PC-9 (cell line): Measurements from ENCODE around the gene IDH2. TPM values are rescaled to one million over a fixed set of nuclear protein-coding genes. Genes with fewer than 3 reads are reported as not detected.
A peak's percentile ranks its signal among the peaks of the same experiment; 100 is the strongest.

Experiments used
- BruUV-seq: library from RNA; stranded (reverse); fragments of 400-500 nt; replicated peaks from 2 replicates; lab custom pipeline; 2021; lab: Mats Ljungman, UMichigan
- CTCF ChIA-PET: fragments of 300-600 bp; sonication (Branson Sonifier 250); formaldehyde crosslinking; loops from one replicate; lab custom pipeline; 2022; ENCODE audit warnings: antibody characterized with exemption; lab: Charles Lee
- POLR2A ChIA-PET: fragments of 300-600 bp; sonication (Branson Sonifier 250); formaldehyde crosslinking; loops from one replicate; lab custom pipeline; 2022; ENCODE audit warnings: antibody characterized with exemption; ENCODE audit not compliant: unreplicated experiment; lab: Charles Lee
- DNase-seq, 2 experiments: peaks; one replicate each; pipeline versions ENCODE4 v3.0.0 to v3.0.0-alpha.2; 2015 to 2022; ENCODE audit warnings: mixed read lengths in 1 of 2
- H2AFZ ChIP-seq: fragments of 200-600 bp; sonication (generic); 2 replicates; pipeline ENCODE4 v1.8.1; 2017; ENCODE audit warnings: antibody characterized with exemption
- H3F3A ChIP-seq: fragments of 200-600 bp; sonication (generic); 2 replicates; pipeline ENCODE4 v1.8.1; 2017; ENCODE audit warnings: antibody characterized with exemption, mild to moderate bottlenecking, low read depth; ENCODE audit not compliant: insufficient read depth
- H3K27ac ChIP-seq: fragments of 200-600 bp; sonication (generic); 2 replicates; pipeline ENCODE4 v1.6.1; 2016; ENCODE audit warnings: mixed run types
- H3K27me3 ChIP-seq: fragments of 200-600 bp; sonication (generic); 2 replicates; pipeline ENCODE4 v1.6.1; 2016; ENCODE audit warnings: low read depth, mixed run types; ENCODE audit not compliant: insufficient read depth
- H3K36me3 ChIP-seq: fragments of 200-600 bp; sonication (generic); 2 replicates; pipeline ENCODE4 v1.6.1; 2016; ENCODE audit warnings: low read depth, mixed run types
- H3K4me1 ChIP-seq: fragments of 200-600 bp; sonication (generic); replicated peaks from 2 replicates; pipeline ENCODE4 v1.6.1; 2016; ENCODE audit warnings: mixed run types; ENCODE audit not compliant: insufficient read depth
- H3K4me2 ChIP-seq: fragments of 200-600 bp; sonication (generic); 2 replicates; pipeline ENCODE4 v1.6.1; 2017; ENCODE audit warnings: mixed run types
- H3K4me3 ChIP-seq: fragments of 200-600 bp; sonication (generic); 2 replicates; pipeline ENCODE4 v1.6.1; 2016; ENCODE audit warnings: mixed run types
- H3K79me2 ChIP-seq: fragments of 200-600 bp; sonication (generic); 2 replicates; pipeline ENCODE4 v1.6.1; 2017; ENCODE audit warnings: low read depth, mixed run types
- H3K9me2 ChIP-seq: fragments of 200-600 bp; sonication (generic); 2 replicates; pipeline ENCODE4 v1.8.1; 2017; ENCODE audit warnings: mild to moderate bottlenecking; ENCODE audit not compliant: insufficient read depth
- H3K9me3 ChIP-seq: fragments of 200-600 bp; sonication (generic); 2 replicates; pipeline ENCODE4 v1.8.1; 2016; ENCODE audit warnings: low read depth; ENCODE audit not compliant: insufficient read depth
- H4K20me1 ChIP-seq: fragments of 200-600 bp; sonication (generic); 2 replicates; pipeline ENCODE4 v1.8.1; 2017; ENCODE audit not compliant: insufficient read depth
- CTCF ChIP-seq: fragments of 200-600 bp; sonication (generic); conservative IDR thresholded peaks from 2 replicates; pipeline ENCODE4 v1.6.1; 2017; ENCODE audit warnings: mixed run types, antibody characterized with exemption, mild to moderate bottlenecking, moderate library complexity
- EZH2 ChIP-seq: fragments of 200-600 bp; sonication (generic); IDR thresholded peaks from 2 replicates; pipeline ENCODE4 v1.8.0; 2017; ENCODE audit warnings: antibody characterized with exemption, low read depth
- intact Hi-C: fragments of 100-400 bp; cut with micrococcal nuclease; formaldehyde crosslinking; loops from one replicate; pipeline ENCODE4 v1.10.0; 2022; ENCODE audit not compliant: unreplicated experiment
- total RNA-seq: library from RNA; stranded (reverse); gene quantifications from 2 replicates; pipeline ENCODE4 v1.2.3, GENCODE V29; 2021

Gene IDH2
- total RNA-seq, 1 experiment from 2014 or later, result 96.7 TPM

GRCh38 chr15:90075420-90076289 lies 26.6 kb downstream of the IDH2 start:
- no peak overlapping the region for H2AFZ ChIP-seq
- no peak overlapping the region for H3K4me2 ChIP-seq
- BruUV-seq, result no TSS peak
- H3K4me1 ChIP-seq, result no peaks in the 10 kb centered on the region
- CTCF ChIA-PET, result interaction anchor here (0.6 to 1.6 kb wide), 3 partner anchors 77 to 217 kb away, joined by 3 to 12 read pairs (median 7); no protein-coding TSS in a partner anchor
- H3K27ac ChIP-seq, result no peak overlapping the region
- no peaks in the 10 kb centered on the region for H3K79me2 ChIP-seq
- DNase-seq, result peak; percentile 64 to 77
- H3K36me3 ChIP-seq, result 0 out of 2 replicates have a peak, but pooled peaks cover 6% of the 10 kb centered on the region
- H3K27me3 ChIP-seq, result no peaks in the 10 kb centered on the region
- no peak overlapping the region for H3K4me3 ChIP-seq
- no peak for TF ChIP-seq CTCF
- TF ChIP-seq EZH2, result no peak
- H4K20me1 ChIP-seq, result no peaks in the 10 kb centered on the region
- H3K9me3 ChIP-seq, result no peaks in the 10 kb centered on the region
- H3K9me2 ChIP-seq, result no peaks in the 10 kb centered on the region
- POLR2A ChIA-PET, result interaction anchor here (0.6 kb wide), 1 partner anchor 170 kb away, joined by 3 read pairs; no protein-coding TSS in a partner anchor
- peaks cover 22% of the 10 kb centered on the region; the same call in 1 of the 2 replicates for H3F3A ChIP-seq
- intact Hi-C loops, result loop anchor here (1.0 to 2.0 kb wide), 2 partner anchors 29 to 40 kb away; no protein-coding TSS in a partner anchor

GRCh38 chr15:90074916-90075315 lies 27.4 kb downstream of the IDH2 start:
- intact Hi-C loops, result loop anchor here (1.0 to 5.0 kb wide), 3 partner anchors 28 to 73 kb away; partner anchors contain the start of gene ZNF710
- Histone ChIP-seq H3K36me3 (0 out of 2 replicates have a peak, but pooled peaks cover 6% of the 10 kb centered on the region), H2AFZ (no peak overlapping the region), H3F3A (peaks cover 22% of the 10 kb centered on the region; the same call in 1 of the 2 replicates), H3K79me2 (no peaks in the 10 kb centered on the region), H3K27me3 (no peaks in the 10 kb centered on the region), H3K4me1 (no peaks in the 10 kb centered on the region), H3K4me2 (no peak overlapping the region), H4K20me1 (no peaks in the 10 kb centered on the region), H3K9me2 (no peaks in the 10 kb centered on the region), H3K4me3 (no peak overlapping the region), H3K9me3 (no peaks in the 10 kb centered on the region), H3K27ac (no peak overlapping the region)
- DNase-seq, result no peak
- ChIA-PET CTCF (interaction anchor here (0.9 to 1.6 kb wide), 2 partner anchors 77 to 176 kb away, joined by 3 to 7 read pairs; no protein-coding TSS in a partner anchor), POLR2A (no interaction called here)
- no TSS peak for BruUV-seq
- TF ChIP-seq EZH2 (no peak), CTCF (no peak)

- Histone ChIP-seq H3K79me2 (no peaks in the 10 kb centered on the region), H3K4me1 (no peaks in the 10 kb centered on the region), H3K4me2 (no peak overlapping the region), H3F3A (peaks cover 22% of the 10 kb centered on the region; the same call in 1 of the 2 replicates), H3K36me3 (0 out of 2 replicates have a peak, but pooled peaks cover 6% of the 10 kb centered on the region), H3K27ac (no peak overlapping the region), H3K9me2 (no peaks in the 10 kb centered on the region), H3K27me3 (no peaks in the 10 kb centered on the region), H4K20me1 (no peaks in the 10 kb centered on the region), H2AFZ (no peak overlapping the region), H3K4me3 (no peak overlapping the region), H3K9me3 (no peaks in the 10 kb centered on the region)
- DNase-seq, result no peak
- TF ChIP-seq CTCF, result no peak
- TF ChIP-seq EZH2, result no peak
- BruUV-seq, result no TSS peak
- ChIA-PET CTCF (no interaction called here), POLR2A (no interaction called here)
- intact Hi-C loops, result loop anchor here (2.0 to 5.0 kb wide), 2 partner anchors 27 to 72 kb away; partner anchors contain the start of gene ZNF710
These were observed 28.2 kb downstream of the IDH2 start for GRCh38 chr15:90074023-90074422.
